ENCODE results near the gene PAQR7.

DNA sequence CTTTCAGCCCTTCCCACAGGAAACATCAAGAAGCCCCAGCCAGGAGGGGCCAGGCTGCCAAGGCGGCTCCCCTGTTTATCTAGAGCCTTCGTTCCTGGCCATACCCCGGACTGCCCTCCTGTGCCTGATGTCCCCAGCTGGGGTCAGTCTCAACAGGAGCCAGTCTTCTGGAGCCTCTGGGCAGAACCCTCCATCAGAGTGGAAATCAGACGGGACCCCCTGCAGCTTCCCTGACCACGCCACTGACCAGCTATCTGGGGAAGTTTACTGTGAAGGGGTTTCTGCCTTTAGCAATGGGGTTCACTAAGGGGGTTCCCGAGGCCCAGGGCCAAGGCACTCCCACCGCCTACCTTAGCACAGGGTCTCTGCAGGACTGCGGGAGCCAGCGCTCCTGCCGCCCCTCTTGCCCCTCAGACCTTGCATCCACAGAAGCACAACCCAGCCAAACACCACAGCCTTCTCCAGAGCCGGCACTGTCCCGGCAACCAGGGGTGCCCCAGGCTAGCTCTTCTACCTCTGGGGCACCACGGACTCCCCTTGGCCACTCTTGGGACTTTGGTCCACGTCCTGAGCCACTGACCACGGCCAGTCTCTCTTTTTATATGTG, 59.3 kb downstream of the PAQR7 start:
- TF ChIP-seq, protein P1, sequence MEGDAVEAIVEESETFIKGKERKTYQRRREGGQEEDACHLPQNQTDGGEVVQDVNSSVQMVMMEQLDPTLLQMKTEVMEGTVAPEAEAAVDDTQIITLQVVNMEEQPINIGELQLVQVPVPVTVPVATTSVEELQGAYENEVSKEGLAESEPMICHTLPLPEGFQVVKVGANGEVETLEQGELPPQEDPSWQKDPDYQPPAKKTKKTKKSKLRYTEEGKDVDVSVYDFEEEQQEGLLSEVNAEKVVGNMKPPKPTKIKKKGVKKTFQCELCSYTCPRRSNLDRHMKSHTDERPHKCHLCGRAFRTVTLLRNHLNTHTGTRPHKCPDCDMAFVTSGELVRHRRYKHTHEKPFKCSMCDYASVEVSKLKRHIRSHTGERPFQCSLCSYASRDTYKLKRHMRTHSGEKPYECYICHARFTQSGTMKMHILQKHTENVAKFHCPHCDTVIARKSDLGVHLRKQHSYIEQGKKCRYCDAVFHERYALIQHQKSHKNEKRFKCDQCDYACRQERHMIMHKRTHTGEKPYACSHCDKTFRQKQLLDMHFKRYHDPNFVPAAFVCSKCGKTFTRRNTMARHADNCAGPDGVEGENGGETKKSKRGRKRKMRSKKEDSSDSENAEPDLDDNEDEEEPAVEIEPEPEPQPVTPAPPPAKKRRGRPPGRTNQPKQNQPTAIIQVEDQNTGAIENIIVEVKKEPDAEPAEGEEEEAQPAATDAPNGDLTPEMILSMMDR (IDR thresholded peaks at IDR 0.05; ENCODE audit: low read depth, low read length, poor library complexity, severe bottlenecking) = no peak
- TF ChIP-seq EZH2phosphoT487 (IDR thresholded peaks at IDR 0.05; ENCODE audit: borderline replicate concordance, low read length) = no peak

Measured in DOHH2 (cell line).